H9 (cell line): ENCODE data around the gene VTCN1. TPM values are rescaled to one million over a fixed set of nuclear protein-coding genes. Genes with fewer than 3 reads are reported as not detected.

Source experiments
- DNase-seq: peaks from one replicate; pipeline ENCODE4 v3.0.0-alpha.2; 2017
- H2AFZ ChIP-seq: one replicate; pipeline ENCODE4 v1.6.1; 2013; ENCODE audit warnings: mild to moderate bottlenecking, low read length, control low read depth, moderate library complexity
- H2AK5ac ChIP-seq: 2 replicates; pipeline ENCODE4 v1.6.1; 2013; ENCODE audit warnings: low read length, control low read depth, mixed read lengths; ENCODE audit not compliant: insufficient read length
- H2BK120ac ChIP-seq: one replicate; pipeline ENCODE4 v1.6.1; 2013; ENCODE audit warnings: low read depth, mild to moderate bottlenecking, low read length, control low read depth, inconsistent platforms; ENCODE audit not compliant: poor library complexity, severe bottlenecking
- H2BK12ac ChIP-seq: 2 replicates; pipeline ENCODE4 v1.6.1; 2013; ENCODE audit warnings: low read length, control low read depth, mixed read lengths, low read depth; ENCODE audit not compliant: insufficient read length
- H2BK15ac ChIP-seq: 2 replicates; pipeline ENCODE4 v1.6.1; 2013; ENCODE audit warnings: low read depth, low read length, control low read depth
- H2BK20ac ChIP-seq: one replicate; pipeline ENCODE4 v1.6.1; 2013; ENCODE audit warnings: low read depth, mild to moderate bottlenecking, low read length, control low read depth, inconsistent platforms; ENCODE audit not compliant: poor library complexity, severe bottlenecking
- H2BK5ac ChIP-seq: 2 replicates; pipeline ENCODE4 v1.6.1; 2013; ENCODE audit warnings: low read length, control low read depth, mixed read lengths; ENCODE audit not compliant: insufficient read length
- H3K14ac ChIP-seq: 2 replicates; pipeline ENCODE4 v1.6.1; 2013; ENCODE audit warnings: low read length, control low read depth; ENCODE audit not compliant: insufficient read depth
- H3K18ac ChIP-seq: 2 replicates; pipeline ENCODE4 v1.6.1; 2013; ENCODE audit warnings: low read depth, mild to moderate bottlenecking, mixed read lengths, low read length, control low read depth; ENCODE audit not compliant: insufficient read length
- H3K23ac ChIP-seq: 2 replicates; pipeline ENCODE4 v1.6.1; 2013; ENCODE audit warnings: low read length, control low read depth, mixed read lengths, low read depth; ENCODE audit not compliant: insufficient read length
- H3K23me2 ChIP-seq: 2 replicates; pipeline ENCODE4 v1.6.1; 2013; ENCODE audit warnings: low read depth, mild to moderate bottlenecking, mixed read lengths, low read length, control low read depth; ENCODE audit not compliant: insufficient read length, poor library complexity, severe bottlenecking
- H3K27ac ChIP-seq: 2 replicates; pipeline ENCODE4 v1.5.1; 2013; ENCODE audit warnings: low read length, control low read depth, mixed read lengths, low read depth; ENCODE audit not compliant: insufficient read length
- H3K27me3 ChIP-seq: 2 replicates; pipeline ENCODE4 v1.6.1; 2013; ENCODE audit warnings: low read length, control low read depth, inconsistent platforms; ENCODE audit not compliant: insufficient read depth
- H3K4ac ChIP-seq: 2 replicates; pipeline ENCODE4 v1.6.1; 2013; ENCODE audit warnings: low read depth, mild to moderate bottlenecking, control low read depth, inconsistent platforms, low read length, moderate library complexity
- H3K4me1 ChIP-seq: 2 replicates; pipeline ENCODE4 v1.6.1; 2013; ENCODE audit warnings: low read length, control low read depth, inconsistent platforms; ENCODE audit not compliant: insufficient read depth
- H3K4me2 ChIP-seq: 2 replicates; pipeline ENCODE4 v1.6.1; 2013; ENCODE audit warnings: low read length, control low read depth, mixed read lengths; ENCODE audit not compliant: insufficient read length, insufficient read depth
- H3K56ac ChIP-seq: 2 replicates; pipeline ENCODE4 v1.6.1; 2013; ENCODE audit warnings: low read depth, mild to moderate bottlenecking, mixed read lengths, low read length, control low read depth; ENCODE audit not compliant: insufficient read length
- H3K79me1 ChIP-seq: 2 replicates; pipeline ENCODE4 v1.6.1; 2013; ENCODE audit warnings: low read depth, mild to moderate bottlenecking, moderate library complexity, low read length, control low read depth, inconsistent platforms; ENCODE audit not compliant: insufficient read depth, poor library complexity, severe bottlenecking
- H3K79me2 ChIP-seq: 2 replicates; pipeline ENCODE4 v1.6.1; 2013; ENCODE audit warnings: low read length, control low read depth, inconsistent platforms; ENCODE audit not compliant: insufficient read depth
- H3K9ac ChIP-seq: 2 replicates; pipeline ENCODE4 v1.6.1; 2013; ENCODE audit warnings: low read length, control low read depth, mixed read lengths; ENCODE audit not compliant: insufficient read length; ENCODE audit errors: extremely low read depth
- H3K9me3 ChIP-seq: one replicate; pipeline ENCODE4 v1.6.1; 2013; ENCODE audit warnings: low read depth, low read length, inconsistent platforms; ENCODE audit not compliant: control insufficient read depth
- H3T11ph ChIP-seq: one replicate; pipeline ENCODE4 v1.6.1; 2013; ENCODE audit warnings: mild to moderate bottlenecking, low read length, control low read depth, inconsistent platforms
- H4K20me1 ChIP-seq: one replicate; pipeline ENCODE4 v1.6.1; 2013; ENCODE audit not compliant: control insufficient read depth, insufficient read length, insufficient read depth
- H4K5ac ChIP-seq: 2 replicates; pipeline ENCODE4 v1.6.1; 2013; ENCODE audit warnings: low read depth, mild to moderate bottlenecking, mixed read lengths, low read length, control low read depth; ENCODE audit not compliant: insufficient read length
- H4K8ac ChIP-seq: replicated peaks from 2 replicates; pipeline ENCODE4 v1.6.1; 2013; ENCODE audit warnings: low read length, control low read depth, mixed read lengths, low read depth; ENCODE audit not compliant: insufficient read length
- H4K91ac ChIP-seq: 2 replicates; pipeline ENCODE4 v1.6.1; 2013; ENCODE audit warnings: low read depth, mild to moderate bottlenecking, moderate library complexity, mixed read lengths, low read length, control low read depth; ENCODE audit not compliant: insufficient read length
- H3K27ac Mint-ChIP-seq, 3 experiments: 2 replicates in 2 of 3; 3 replicates in 1 of 3; pipeline ENCODE4 v1.8.0; 2020 to 2021; ENCODE audit warnings: mixed read lengths in 3 of 3, mild to moderate bottlenecking in 1 of 3, moderate library complexity in 1 of 3
- H3K27me3 Mint-ChIP-seq: 2 replicates; pipeline ENCODE4 v1.8.0; 2021; ENCODE audit warnings: low read depth, mild to moderate bottlenecking, moderate library complexity, mixed read lengths
- H3K36me3 Mint-ChIP-seq, 3 experiments: 2 replicates in 2 of 3; 3 replicates in 1 of 3; pipeline ENCODE4 v1.8.0; 2020 to 2021; ENCODE audit warnings: low read depth in 3 of 3, mixed read lengths in 3 of 3; ENCODE audit not compliant: insufficient read depth in 1 of 3
- H3K4me1 Mint-ChIP-seq, 2 experiments: 2 replicates each; pipeline ENCODE4 v1.8.0; 2020; ENCODE audit warnings: mixed read lengths in 2 of 2
- H3K4me3 Mint-ChIP-seq, 2 experiments: 2 replicates in 1 of 2; 3 replicates in 1 of 2; pipeline ENCODE4 v1.8.0; 2020 to 2021; ENCODE audit warnings: mild to moderate bottlenecking in 2 of 2, mixed read lengths in 2 of 2, moderate library complexity in 1 of 2
- H3K9me3 Mint-ChIP-seq, 2 experiments: 2 replicates in 1 of 2; 3 replicates in 1 of 2; pipeline ENCODE4 v1.8.0; 2020; ENCODE audit warnings: mild to moderate bottlenecking in 2 of 2, mixed read lengths in 2 of 2, moderate library complexity in 1 of 2
- CTCF ChIP-seq: fragments of 200-600 bp; sonication (generic); conservative IDR thresholded peaks from 3 replicates; pipeline ENCODE4 v1.8.0; 2021; ENCODE audit warnings: antibody characterized with exemption, mild to moderate bottlenecking
- WGBS: extraction: QIAGEN DNeasy Blood & Tissue Kit; methylation state at CpG from one replicate; pipeline ENCODE4 v1.1.7; 2013; ENCODE audit warnings: missing lambda C conversion rate, low lambda C conversion rate, mixed read lengths; ENCODE audit not compliant: insufficient read length; ENCODE audit errors: extremely low coverage; 5-methylcytosine and 5-hydroxymethylcytosine counted together
- total RNA-seq: library from RNA; stranded (reverse); gene quantifications from 2 replicates; pipeline ENCODE4 v1.2.1, GENCODE V29; 2021

Gene VTCN1
- total RNA-seq, 1 experiment from 2014 or later = 0.33 TPM

DNA sequence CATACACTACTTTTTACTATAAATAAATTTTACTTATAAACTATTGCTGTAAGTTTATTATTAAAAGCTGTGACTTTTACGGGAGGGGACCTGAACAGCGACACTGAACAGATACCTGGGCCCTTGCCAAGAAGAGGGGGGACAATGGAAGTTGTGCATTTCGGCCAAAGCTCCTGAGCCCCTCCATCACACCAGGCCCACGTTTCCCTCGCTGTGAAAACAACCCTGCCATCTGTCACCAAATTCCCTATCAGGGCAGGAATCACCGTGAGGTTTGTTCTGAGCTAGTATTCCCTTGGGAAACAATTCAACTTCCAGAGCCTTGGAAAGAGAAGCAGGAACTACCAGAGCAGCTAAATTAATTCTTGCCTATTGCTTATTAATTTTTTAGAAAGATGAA lies 37.0 kb downstream of the VTCN1 start:
- Mint-ChIP-seq H3K4me1 (peaks cover 41 to 48% of the 10 kb centered on the region in 2 experiments), H3K9me3 (peaks cover 0 to 3% of the 10 kb centered on the region in 2 experiments; a peak in 1 of 5 replicates)
- no peaks in the 10 kb centered on the region for H3K9me3 ChIP-seq

More for the DNA sequence above, 37.0 kb downstream of the VTCN1 start:
- Histone ChIP-seq H3K27me3 (no peaks in the 10 kb centered on the region), H4K5ac (no peak overlapping the region), H3K4me2 (no peak overlapping the region), H3K79me1 (no peaks in the 10 kb centered on the region), H3K79me2 (no peaks in the 10 kb centered on the region), H3K14ac (no peak overlapping the region), H2AK5ac (no peak overlapping the region), H3K23ac (no peak overlapping the region), H4K20me1 (no peaks in the 10 kb centered on the region), H3K18ac (no peak overlapping the region), H3K56ac (no peak overlapping the region), H3K23me2 (no peaks in the 10 kb centered on the region), H3K4me1 (peaks cover 3% of the 10 kb centered on the region; the same call in 1 of the 2 replicates), H4K8ac (no peak overlapping the region), H3K9ac (no peak overlapping the region), H2BK120ac (no peak overlapping the region), H4K91ac (no peak overlapping the region), H2BK12ac (no peak overlapping the region), H3T11ph (no peak overlapping the region), H3K27ac (no peak overlapping the region), H3K4ac (no peak overlapping the region), H2BK5ac (no peak overlapping the region), H2BK20ac (no peak overlapping the region), H2BK15ac (no peak overlapping the region), H2AFZ (no peak overlapping the region)
- 0 out of 7 replicates have a peak, but pooled peaks cover 0 to 10% (median 0%) of the 10 kb centered on the region in 3 experiments for H3K36me3 Mint-ChIP-seq
- H3K27me3 Mint-ChIP-seq = no peaks in the 10 kb centered on the region
- H3K4me3 Mint-ChIP-seq = no peak overlapping the region
- no peak overlapping the region for H3K27ac Mint-ChIP-seq
- no peak for TF ChIP-seq CTCF
- no CpG with 5 or more reads among the region's 6 CpGs for WGBS
- DNase-seq = no peak
